Endometrial microvascular endothelial cells (primary cell): ENCODE data around the gene ADAR. TPM values are rescaled to one million over a fixed set of nuclear protein-coding genes. Genes with fewer than 3 reads are reported as not detected.
"Not testable (repeated sequence)": the region's sequence is repeated elsewhere in the genome, so short reads cannot be mapped to it uniquely, and the experiment has no call there.

ENCODE experiments used
- in situ Hi-C: cut with HindIII; loops from 2 replicates; pipeline ENCODE4 v1.10.0; 2017; ENCODE audit warnings: low sequenced_read_pairs, low pct_unique_long_range_greater_than_20kb; ENCODE audit errors: inconsistent ontology term
- total RNA-seq: library from RNA; depleted of rRNA; stranded (reverse); fragments of >200 nt; gene quantifications from one replicate; pipeline ENCODE4 v1.2.3, GENCODE V29; 2015; ENCODE audit errors: inconsistent ontology term

ADAR gene, protein sequence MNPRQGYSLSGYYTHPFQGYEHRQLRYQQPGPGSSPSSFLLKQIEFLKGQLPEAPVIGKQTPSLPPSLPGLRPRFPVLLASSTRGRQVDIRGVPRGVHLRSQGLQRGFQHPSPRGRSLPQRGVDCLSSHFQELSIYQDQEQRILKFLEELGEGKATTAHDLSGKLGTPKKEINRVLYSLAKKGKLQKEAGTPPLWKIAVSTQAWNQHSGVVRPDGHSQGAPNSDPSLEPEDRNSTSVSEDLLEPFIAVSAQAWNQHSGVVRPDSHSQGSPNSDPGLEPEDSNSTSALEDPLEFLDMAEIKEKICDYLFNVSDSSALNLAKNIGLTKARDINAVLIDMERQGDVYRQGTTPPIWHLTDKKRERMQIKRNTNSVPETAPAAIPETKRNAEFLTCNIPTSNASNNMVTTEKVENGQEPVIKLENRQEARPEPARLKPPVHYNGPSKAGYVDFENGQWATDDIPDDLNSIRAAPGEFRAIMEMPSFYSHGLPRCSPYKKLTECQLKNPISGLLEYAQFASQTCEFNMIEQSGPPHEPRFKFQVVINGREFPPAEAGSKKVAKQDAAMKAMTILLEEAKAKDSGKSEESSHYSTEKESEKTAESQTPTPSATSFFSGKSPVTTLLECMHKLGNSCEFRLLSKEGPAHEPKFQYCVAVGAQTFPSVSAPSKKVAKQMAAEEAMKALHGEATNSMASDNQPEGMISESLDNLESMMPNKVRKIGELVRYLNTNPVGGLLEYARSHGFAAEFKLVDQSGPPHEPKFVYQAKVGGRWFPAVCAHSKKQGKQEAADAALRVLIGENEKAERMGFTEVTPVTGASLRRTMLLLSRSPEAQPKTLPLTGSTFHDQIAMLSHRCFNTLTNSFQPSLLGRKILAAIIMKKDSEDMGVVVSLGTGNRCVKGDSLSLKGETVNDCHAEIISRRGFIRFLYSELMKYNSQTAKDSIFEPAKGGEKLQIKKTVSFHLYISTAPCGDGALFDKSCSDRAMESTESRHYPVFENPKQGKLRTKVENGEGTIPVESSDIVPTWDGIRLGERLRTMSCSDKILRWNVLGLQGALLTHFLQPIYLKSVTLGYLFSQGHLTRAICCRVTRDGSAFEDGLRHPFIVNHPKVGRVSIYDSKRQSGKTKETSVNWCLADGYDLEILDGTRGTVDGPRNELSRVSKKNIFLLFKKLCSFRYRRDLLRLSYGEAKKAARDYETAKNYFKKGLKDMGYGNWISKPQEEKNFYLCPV
- total RNA-seq = 107 TPM

DNA sequence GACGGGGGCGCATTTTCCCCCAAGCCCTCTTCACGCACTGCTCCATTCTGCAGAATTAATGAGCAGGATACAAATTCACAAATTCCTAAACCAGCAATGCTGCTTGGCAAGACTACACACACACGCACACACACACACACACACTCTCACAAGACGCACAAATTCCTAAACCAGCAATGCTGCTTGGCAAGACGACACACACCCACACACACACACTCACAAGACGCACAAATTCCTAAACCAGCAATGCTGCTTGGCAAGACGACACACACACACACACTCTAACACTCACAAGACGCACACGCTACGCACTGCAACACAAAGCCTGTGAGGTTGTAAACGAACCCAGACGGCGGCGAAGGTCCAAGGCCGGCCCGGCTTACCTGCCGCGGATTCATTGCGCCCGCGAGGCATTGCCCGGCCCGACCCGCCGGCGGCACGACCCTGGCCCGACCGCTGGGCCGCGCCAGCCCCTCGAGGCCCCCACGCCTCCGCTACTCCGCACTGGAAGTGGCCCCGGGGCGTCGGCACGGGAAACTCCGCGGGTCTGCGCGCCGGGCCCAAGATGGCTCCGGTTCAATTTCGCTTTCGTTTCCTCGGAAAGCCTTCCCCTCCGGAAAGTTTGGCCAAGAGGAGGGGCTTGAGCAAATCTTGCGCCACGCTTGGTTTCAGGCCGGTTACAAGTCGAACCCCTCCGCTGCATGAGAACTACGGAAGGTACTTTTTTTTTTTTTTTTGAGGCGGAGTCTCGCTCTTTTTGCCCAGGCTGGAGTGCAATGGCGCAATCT is at the start of gene ADAR:
ADAR (minus strand) TSS at position 578 of the 788 bp plus-strand sequence; CDS start at position 398, 180 bp downstream.
- in situ Hi-C loops = no loop called here

DNA sequence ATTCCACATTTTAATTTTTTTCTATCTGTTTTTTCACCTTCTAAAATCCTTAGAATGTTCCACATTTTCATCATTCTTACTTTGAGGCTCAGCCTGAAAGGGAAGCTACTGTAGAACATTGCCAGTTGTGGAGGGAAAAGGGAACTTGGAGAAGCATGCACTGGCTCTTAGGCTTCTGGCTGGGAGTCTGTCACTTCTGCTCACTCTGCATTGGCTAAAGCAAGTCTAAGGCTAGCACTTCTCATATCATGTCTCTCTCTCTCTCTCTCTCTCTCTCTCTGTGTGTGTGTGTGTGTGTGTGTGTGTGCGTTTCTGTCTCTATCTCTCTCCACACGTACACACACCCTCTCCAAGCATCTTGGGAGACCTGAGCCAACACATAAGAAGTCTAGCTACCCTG is 49.6 kb upstream of the ADAR start:
- in situ Hi-C loops = no loop called here

DNA sequence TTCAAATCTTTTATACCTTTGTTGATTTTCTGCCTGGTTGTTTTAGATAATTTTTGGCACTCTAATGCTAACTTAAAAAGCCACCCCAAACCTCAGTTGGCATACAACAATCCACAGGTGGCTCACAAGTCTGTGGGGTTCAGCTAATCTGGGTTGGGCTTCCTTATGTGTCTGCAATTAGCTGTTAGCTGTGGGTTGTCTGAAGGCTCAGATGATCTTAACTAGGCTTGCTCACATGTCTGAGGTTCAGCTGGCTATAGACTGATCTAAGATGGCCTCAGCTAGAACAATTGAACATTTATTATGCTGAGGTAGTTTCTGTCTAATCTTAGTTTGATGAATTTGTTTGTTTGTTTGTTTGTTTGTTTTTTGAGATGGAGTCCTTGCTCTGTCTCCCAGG is 44.9 kb upstream of the ADAR start:
- in situ Hi-C loops = no loop called here

DNA sequence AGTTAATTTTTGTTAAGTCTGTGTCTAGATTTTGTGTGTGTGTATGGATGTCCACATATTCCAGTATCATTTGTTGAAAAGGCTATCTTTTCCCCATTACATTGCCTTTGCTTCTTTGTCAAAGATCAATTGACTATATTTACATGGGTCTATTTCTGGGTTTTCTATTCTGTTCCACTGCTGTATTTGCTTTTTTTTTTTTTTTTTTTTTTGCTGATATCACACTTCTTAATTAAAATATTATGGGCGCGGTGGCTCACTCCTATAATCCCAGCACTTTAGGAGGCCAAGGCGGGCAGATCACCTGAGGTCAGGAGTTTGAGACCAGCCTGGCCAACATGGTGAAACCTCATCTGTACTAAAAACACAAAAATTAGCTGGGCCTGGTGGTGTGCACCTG is 36.7 kb upstream of the ADAR start:
- in situ Hi-C loops = not testable (repeated sequence)

DNA sequence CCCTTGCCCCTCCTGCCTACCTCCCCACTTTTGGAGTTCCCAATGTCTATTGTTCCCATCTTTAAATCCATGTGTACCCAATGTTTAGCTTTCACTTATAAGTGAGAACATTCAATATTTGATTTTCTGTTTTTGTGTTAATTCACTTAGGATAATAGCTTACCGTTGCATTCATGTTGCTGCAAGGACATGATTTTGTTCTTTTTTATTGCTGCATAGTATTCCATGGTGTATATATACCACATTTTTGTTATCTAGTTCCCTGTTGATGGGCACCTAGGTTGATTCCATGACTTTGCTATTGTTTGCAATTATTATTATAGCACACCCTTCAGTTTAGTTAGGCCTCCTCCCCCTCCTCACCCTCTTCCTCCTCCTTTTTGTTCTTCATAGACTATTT is 33.5 kb upstream of the ADAR start:
- in situ Hi-C loops = no loop called here

DNA sequence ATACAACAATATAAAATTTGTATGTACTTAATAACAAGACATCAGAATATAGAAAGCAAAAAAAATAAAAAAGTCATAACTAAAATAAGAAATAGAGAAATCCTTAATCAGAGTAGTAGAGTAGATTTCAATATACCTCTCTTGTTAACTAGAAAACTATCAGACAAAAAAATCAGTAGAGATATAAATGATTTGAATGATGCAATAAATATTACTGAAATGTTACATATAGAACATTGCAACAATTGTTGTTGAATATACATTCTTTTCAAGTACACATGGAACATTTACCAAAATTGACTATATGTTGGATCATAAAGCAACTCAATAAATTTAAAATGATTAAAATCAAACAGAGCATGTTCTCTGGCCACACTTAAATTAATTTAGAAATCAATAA is 31.9 kb upstream of the ADAR start:
- in situ Hi-C loops = no loop called here

DNA sequence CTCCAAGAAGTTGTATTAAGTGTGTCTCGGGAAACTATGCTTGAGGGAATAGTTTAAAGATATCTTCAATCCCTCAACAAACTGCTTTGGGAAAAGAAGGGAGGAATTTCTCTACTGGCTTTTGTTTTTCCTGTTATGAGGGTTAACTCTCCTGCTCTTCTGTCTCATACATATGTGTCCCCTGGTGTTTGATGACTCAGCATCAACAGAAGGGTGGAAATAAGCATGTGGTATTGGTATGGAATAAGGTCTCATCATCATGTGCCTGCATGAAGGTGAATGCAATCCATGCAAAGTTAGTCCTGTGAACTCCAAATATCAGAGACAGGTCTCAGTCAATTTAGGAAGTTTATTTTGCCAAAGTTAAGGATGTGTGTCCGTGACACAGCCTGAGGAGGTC is 27.2 kb upstream of the ADAR start:
- in situ Hi-C loops = no loop called here

DNA sequence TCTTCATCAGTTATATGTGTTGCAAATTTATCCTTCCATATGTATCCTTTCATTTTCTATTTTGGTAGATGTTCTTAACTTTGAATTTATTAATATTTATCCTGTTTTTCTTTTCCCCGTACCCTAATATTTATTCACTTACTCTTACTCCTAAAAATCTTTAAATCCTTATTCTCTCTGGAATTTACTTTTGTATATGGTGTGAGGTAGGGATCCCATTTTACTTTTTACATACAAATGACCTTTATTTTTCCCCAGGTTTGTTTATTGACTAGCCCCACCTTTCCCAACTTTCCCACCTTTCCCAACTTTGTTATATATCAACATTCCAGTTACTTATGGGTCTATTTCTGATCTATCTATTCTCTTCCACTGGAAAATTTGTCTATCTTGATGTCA is 21.7 kb upstream of the ADAR start:
- in situ Hi-C loops = no loop called here

DNA sequence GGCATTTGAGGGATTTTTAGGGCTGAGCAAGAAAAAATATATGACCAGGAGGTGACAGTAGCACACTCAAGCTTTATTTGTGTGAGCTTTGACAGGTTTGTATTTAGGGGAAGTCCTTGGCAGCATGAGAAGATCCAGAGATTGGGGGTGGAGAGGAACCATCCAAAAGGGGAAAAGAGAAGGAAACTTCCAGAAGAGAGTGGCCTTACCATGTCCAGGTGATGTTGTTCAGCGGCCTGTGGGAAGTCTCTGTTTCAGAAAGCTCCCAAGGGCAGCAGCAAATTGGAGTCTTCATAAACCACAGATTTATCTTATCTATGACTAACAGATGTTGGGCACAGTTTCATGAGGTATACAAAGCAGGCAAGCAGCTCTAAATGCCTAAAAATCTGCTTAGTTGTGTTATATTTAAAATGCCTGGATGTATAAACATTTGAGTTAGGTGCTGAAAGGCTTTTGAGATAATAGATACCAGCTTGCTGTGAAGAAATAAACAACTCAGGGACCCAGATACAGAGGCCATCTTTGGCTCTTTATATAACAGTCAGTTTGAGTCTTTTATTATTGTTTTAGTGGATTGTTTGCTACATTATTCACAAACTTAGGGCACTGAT is 21.2 kb upstream of the ADAR start:
- in situ Hi-C loops = no loop called here

DNA sequence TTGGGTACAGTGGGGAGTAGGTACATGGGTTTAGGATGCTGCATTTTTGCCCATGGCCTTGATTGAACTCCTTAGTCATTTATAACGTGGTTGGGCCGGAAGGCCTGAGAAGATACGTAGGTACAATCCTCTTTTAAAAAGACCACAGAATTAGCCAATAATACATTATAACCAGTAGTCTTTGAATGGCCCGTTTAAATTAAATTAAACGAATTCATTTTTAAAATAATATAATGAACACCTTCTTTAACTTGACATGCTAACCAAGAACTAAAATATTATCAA is 20.1 kb upstream of the ADAR start:
- in situ Hi-C loops = no loop called here

DNA sequence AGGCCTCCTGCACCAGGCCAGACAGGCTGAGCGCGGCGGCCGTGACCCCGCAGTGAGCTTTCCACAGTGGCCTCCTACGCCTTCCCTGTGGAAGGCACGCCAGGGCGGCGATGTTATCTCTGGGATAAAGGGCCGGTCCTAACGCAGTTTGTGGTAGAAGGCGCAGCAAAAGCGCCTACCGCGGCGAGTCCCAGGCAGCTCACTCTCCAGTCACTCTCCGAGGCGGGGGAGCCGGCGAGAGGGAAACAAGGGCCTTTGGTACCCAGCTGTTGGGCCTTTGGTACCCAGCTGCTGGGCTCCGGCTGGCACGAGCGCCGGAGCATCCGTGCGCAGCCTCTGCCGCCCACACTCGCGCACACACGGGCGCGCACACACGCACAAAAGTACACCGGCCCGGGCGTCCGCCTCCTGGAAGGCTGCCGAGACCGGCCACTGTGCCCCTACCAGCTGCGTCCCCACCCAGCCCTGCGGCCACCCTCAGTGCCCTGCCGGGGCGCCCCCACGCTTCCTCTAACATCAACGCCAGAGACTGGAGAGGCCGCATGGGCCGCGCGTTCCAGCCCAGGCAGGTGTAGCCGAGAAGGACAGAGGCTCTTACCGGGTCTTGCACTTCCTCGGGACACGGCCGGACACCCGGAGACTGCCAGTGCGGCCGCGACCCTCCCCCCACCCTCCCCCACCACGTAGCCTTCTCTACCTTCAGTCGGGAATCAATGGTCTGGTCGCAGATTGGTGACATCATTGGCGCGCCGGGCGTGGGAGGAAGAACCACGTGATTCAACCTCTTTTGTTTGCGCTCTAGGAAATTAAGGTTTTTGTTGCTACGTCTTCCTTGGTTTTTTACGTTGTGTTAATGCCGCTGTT is 19.5 kb upstream of the ADAR start:
- in situ Hi-C loops = no loop called here

DNA sequence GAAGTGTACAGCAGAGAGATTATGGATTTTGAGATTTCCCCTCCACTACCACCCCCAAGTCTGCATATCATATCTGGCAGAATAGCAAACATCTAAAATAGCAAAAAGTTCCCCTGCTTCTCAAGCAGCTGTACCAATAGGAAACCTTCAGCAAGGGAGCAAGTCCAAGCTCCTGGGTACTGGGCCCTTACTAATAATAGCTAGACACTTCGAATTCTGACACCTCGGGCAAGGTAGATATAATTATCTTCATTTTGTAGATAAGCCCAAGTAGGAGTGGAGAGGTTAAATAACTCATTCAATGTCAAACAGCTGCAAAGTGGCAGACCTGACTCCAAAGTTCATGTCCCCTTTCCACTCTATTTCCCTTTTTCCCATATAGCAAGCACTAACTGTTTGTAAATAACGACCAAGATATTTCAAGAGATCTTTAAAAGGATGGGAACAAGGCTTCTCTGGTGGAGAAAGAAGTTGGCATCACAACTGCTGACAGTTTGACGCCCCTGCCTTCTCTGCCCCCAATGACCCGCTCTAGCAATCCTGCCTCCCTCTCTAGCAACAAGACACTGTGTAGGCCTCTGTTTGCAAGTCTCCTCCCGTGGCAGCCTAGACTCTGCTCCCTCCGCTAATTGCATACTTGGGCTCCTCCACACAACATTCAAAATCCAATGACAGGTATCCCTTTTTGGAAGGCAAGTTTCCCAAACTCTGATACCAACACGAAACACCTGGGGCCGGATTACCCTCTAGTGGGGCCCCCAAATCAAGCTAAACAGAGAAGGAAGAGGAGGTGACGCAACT is 18.7 kb upstream of the ADAR start:
- in situ Hi-C loops = no loop called here

DNA sequence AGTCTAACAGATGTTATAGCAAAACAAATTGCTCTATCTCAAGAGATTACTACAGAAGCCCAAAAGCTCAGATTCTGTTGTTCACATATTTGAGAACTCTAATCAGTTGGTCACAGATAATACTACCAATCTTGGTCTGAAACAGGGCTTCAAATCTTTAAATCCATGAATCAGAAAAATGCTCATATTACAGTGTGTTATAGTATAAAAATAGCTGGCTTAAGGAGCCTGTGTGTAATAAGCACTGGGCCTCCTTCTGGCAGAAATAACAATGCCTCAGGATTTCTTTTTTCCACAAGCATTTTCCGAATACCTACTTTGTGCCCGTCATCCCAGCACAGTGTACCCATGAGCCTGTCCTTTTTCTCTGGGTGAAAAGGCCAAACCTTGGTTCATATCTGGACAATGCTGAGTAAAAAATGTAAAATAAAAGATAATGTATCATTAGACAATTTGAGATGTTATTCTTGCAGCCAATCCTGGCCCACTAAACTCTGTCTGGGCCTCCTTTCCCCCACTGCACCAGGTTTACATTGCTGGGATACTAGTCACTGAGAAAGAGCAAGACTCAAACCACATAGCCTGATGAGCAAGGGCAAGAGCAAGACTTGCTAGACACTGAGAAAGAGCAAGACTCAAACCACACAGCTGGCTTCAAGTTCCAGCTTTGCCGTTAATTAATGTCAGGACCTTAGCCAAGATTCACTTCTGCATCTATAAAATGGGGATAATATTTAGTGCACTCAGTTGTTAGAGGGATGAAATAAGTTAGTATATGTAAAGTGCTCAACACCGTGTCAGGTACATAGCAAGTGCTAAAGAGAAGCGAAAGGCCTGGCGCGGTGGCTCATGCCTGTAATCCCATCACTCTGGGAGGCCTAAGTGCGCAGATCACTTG is 17.0 kb upstream of the ADAR start:
- in situ Hi-C loops = no loop called here

DNA sequence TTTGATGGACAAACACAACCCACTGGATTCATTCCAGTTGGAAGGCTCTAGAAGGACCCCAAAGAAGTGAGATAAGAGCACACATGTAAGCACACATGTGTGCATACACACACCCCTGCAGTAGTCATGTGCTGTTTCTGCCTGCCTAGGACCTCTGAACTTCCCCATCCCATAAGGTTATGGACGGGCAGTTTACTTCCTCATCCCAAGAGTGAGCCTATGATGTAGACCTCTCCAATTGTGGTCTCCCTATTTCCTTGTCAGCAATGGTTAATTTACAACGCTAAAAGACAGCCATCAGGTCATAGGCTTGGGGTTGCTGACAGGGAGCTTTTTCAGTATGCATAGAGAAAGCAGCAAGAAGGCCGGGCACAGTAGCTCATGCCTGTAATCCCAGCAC is 15.4 kb upstream of the ADAR start:
- in situ Hi-C loops = no loop called here

DNA sequence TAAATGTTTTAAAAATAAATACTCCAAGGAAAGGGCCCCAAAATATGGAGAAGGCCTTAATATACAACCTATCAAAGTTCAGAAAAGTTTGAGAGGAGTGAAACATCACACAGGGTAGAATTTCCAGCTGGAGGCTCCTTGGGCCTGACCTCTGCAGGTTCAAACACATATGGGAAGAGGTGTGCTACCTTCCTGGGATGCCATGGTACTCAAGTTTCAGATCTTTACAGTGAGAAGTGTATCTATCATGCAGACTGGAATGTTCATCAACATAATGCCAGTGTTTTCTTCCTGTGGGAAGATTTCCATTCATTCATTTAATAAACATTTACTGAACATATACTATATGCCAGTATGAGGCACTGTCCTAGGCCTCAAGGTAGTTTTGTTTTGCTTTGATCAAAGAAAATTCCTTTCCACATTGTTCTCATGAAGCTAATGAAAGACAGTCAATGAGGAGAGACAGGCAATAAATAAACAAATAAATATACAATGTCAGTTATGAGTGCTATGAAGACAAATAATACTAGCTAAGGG is 14.6 kb upstream of the ADAR start:
- in situ Hi-C loops = no loop called here

DNA sequence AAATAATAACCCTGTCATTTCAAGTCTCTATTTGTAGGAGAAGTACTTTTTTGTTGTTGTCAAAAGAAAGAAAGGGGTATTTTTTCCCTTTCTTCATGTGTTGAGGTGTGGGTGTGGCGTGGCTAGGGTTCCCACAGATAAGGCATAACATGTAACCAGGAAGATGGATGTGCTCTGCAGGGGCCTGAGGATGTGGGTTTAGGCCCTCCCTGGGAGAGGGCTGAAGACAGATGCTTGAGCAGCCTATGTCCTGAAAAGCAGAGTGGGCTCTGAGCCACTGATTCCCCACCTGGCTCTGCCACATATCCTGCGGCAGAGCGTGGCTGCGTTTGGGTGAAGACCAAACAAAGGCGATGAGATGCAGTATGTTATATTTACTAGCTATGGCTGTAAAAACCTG is 13.9 kb upstream of the ADAR start:
- in situ Hi-C loops = no loop called here
